NT2/D1 (cell line): ENCODE results near the gene SLC2A1.

Experiments used
- SUZ12 ChIP-seq: IDR thresholded peaks from 2 replicates; pipeline ENCODE4 v1.6.1; 2011; ENCODE audit not compliant: insufficient read length, insufficient read depth; ENCODE audit errors: extremely low read depth
- ZNF274 ChIP-seq: IDR thresholded peaks from 2 replicates; pipeline ENCODE4 v1.6.1; 2011; ENCODE audit warnings: mild to moderate bottlenecking, low read depth, low read length

DNA sequence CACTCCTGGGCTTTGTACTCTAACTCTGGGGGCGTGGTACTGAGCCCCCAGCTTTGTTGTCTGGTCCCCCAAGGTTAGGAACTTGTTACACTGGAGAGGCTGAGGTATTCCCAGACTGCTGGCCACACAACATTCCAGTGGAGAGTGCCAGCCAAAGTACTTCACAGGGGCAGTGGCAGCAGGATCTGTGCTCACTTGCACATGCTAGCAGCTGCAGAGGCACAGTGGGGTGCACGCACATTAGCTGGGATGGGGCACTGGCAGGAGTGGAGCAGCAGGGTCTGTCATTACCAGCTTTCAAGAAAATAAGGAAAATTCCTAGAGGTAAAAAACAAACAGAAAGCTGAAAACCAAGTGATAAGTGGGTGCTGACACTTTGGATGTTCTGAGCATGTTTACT, 81.3 kb downstream of the SLC2A1 start:
- no peak for TF ChIP-seq ZNF274
- TF ChIP-seq SUZ12, result no peak
